Measurements from ENCODE around the gene ARRB1.
"Not testable (repeated sequence)": the region's sequence is repeated elsewhere in the genome, so short reads cannot be mapped to it uniquely, and the experiment has no call there.

Gene ARRB1

GRCh38 chr11:75313513-75314272 lies 37.8 kb downstream of the ARRB1 start:
- FAIRE-seq: no peak
- TF ChIP-seq POLR2A (IDR thresholded peaks at IDR 0.05; ENCODE audit: low read depth, low read length) (no peak), TAF1 (IDR thresholded peaks at IDR 0.05; ENCODE audit: borderline replicate concordance, low read depth, low read length) (no peak), POLR2AphosphoS5 (IDR thresholded peaks at IDR 0.05; ENCODE audit: low read depth, low read length) (no peak)
- no peak for DNase-seq (ENCODE audit: insufficient read length)

- FAIRE-seq (no peak), DNase-seq (ENCODE audit: insufficient read length) (no peak)
- TF ChIP-seq POLR2AphosphoS5 (IDR thresholded peaks at IDR 0.05; ENCODE audit: low read depth, low read length): no peak
- no peak for TF ChIP-seq POLR2A (IDR thresholded peaks at IDR 0.05; ENCODE audit: low read depth, low read length)
- no peak for TF ChIP-seq TAF1 (IDR thresholded peaks at IDR 0.05; ENCODE audit: borderline replicate concordance, low read depth, low read length)
Observed at GRCh38 chr11:75312346-75312745, 39.1 kb downstream of the ARRB1 start.

GRCh38 chr11:75311858-75312288 lies 39.6 kb downstream of the ARRB1 start:
- FAIRE-seq (no peak), DNase-seq (ENCODE audit: insufficient read length) (no peak)
- no peak for TF ChIP-seq TAF1 (IDR thresholded peaks at IDR 0.05; ENCODE audit: borderline replicate concordance, low read depth, low read length)
- no peak for TF ChIP-seq POLR2A (IDR thresholded peaks at IDR 0.05; ENCODE audit: low read depth, low read length)
- no peak for TF ChIP-seq POLR2AphosphoS5 (IDR thresholded peaks at IDR 0.05; ENCODE audit: low read depth, low read length)

- DNase-seq (ENCODE audit: insufficient read length): no peak
- no peak for FAIRE-seq
- no peak for TF ChIP-seq POLR2AphosphoS5 (IDR thresholded peaks at IDR 0.05; ENCODE audit: low read depth, low read length)
- TF ChIP-seq TAF1 (IDR thresholded peaks at IDR 0.05; ENCODE audit: borderline replicate concordance, low read depth, low read length): no peak
- no peak for TF ChIP-seq POLR2A (IDR thresholded peaks at IDR 0.05; ENCODE audit: low read depth, low read length)
Observed at GRCh38 chr11:75308986-75309385, 42.5 kb downstream of the ARRB1 start.

- TF ChIP-seq POLR2A (IDR thresholded peaks at IDR 0.05; ENCODE audit: low read depth, low read length) (no peak), POLR2AphosphoS5 (IDR thresholded peaks at IDR 0.05; ENCODE audit: low read depth, low read length) (no peak), TAF1 (IDR thresholded peaks at IDR 0.05; ENCODE audit: borderline replicate concordance, low read depth, low read length) (no peak)
- FAIRE-seq (no peak), DNase-seq (ENCODE audit: insufficient read length) (no peak)
Observed at GRCh38 chr11:75308116-75308515, 43.3 kb downstream of the ARRB1 start.

GRCh38 chr11:75307058-75307457 lies 44.4 kb downstream of the ARRB1 start:
- FAIRE-seq: no peak
- TF ChIP-seq POLR2A (IDR thresholded peaks at IDR 0.05; ENCODE audit: low read depth, low read length) (no peak), POLR2AphosphoS5 (IDR thresholded peaks at IDR 0.05; ENCODE audit: low read depth, low read length) (no peak), TAF1 (IDR thresholded peaks at IDR 0.05; ENCODE audit: borderline replicate concordance, low read depth, low read length) (no peak)
- no peak for DNase-seq (ENCODE audit: insufficient read length)

GRCh38 chr11:75306529-75306928 lies 44.9 kb downstream of the ARRB1 start:
- DNase-seq (ENCODE audit: insufficient read length) (no peak), FAIRE-seq (no peak)
- TF ChIP-seq TAF1 (IDR thresholded peaks at IDR 0.05; ENCODE audit: borderline replicate concordance, low read depth, low read length): no peak
- TF ChIP-seq POLR2AphosphoS5 (IDR thresholded peaks at IDR 0.05; ENCODE audit: low read depth, low read length): no peak
- TF ChIP-seq POLR2A (IDR thresholded peaks at IDR 0.05; ENCODE audit: low read depth, low read length): no peak

- DNase-seq (ENCODE audit: insufficient read length) (no peak), FAIRE-seq (no peak)
- TF ChIP-seq TAF1 (IDR thresholded peaks at IDR 0.05; ENCODE audit: borderline replicate concordance, low read depth, low read length) (no peak), POLR2A (IDR thresholded peaks at IDR 0.05; ENCODE audit: low read depth, low read length) (no peak), POLR2AphosphoS5 (IDR thresholded peaks at IDR 0.05; ENCODE audit: low read depth, low read length) (no peak)
Observed at GRCh38 chr11:75305993-75306392, 45.5 kb downstream of the ARRB1 start.

- TF ChIP-seq POLR2A (IDR thresholded peaks at IDR 0.05; ENCODE audit: low read depth, low read length) (no peak), TAF1 (IDR thresholded peaks at IDR 0.05; ENCODE audit: borderline replicate concordance, low read depth, low read length) (no peak), POLR2AphosphoS5 (IDR thresholded peaks at IDR 0.05; ENCODE audit: low read depth, low read length) (no peak)
- no peak for FAIRE-seq
- no peak for DNase-seq (ENCODE audit: insufficient read length)
Observed at GRCh38 chr11:75305452-75305851, 46.0 kb downstream of the ARRB1 start.

GRCh38 chr11:75304941-75305340 lies 46.5 kb downstream of the ARRB1 start:
- DNase-seq (ENCODE audit: insufficient read length); FAIRE-seq: not testable (repeated sequence)

GRCh38 chr11:75303544-75304224 lies 47.8 kb downstream of the ARRB1 start:
- FAIRE-seq (no peak), DNase-seq (ENCODE audit: insufficient read length) (no peak)
- TF ChIP-seq TAF1 (IDR thresholded peaks at IDR 0.05; ENCODE audit: borderline replicate concordance, low read depth, low read length): no peak
- no peak for TF ChIP-seq POLR2A (IDR thresholded peaks at IDR 0.05; ENCODE audit: low read depth, low read length)
- TF ChIP-seq POLR2AphosphoS5 (IDR thresholded peaks at IDR 0.05; ENCODE audit: low read depth, low read length): no peak

GRCh38 chr11:75302371-75302770 lies 49.1 kb downstream of the ARRB1 start:
- FAIRE-seq (no peak), DNase-seq (ENCODE audit: insufficient read length) (no peak)
- TF ChIP-seq TAF1 (IDR thresholded peaks at IDR 0.05; ENCODE audit: borderline replicate concordance, low read depth, low read length) (no peak), POLR2AphosphoS5 (IDR thresholded peaks at IDR 0.05; ENCODE audit: low read depth, low read length) (no peak), POLR2A (IDR thresholded peaks at IDR 0.05; ENCODE audit: low read depth, low read length) (no peak)

Measured in GM12892 (cell line).